Ascending aorta (tissue), 2 donors: Measurements from ENCODE around the gene ACSF3. TPM values are rescaled to one million over a fixed set of nuclear protein-coding genes. Genes with fewer than 3 reads are reported as not detected.

Source experiments
- DNase-seq, 2 donors: peaks; one replicate each; pipeline ENCODE4 v3.0.0-alpha.2; 2019; ENCODE audit warnings: low spot score in 2 of 2
- H3K27ac ChIP-seq, 2 donors: fragments of 200-600 bp; sonication (generic); one replicate each; pipeline ENCODE4 v1.5.1; 2016 to 2017; ENCODE audit warnings: mild to moderate bottlenecking in 1 of 2
- H3K27me3 ChIP-seq: fragments of 200-600 bp; sonication (generic); one replicate; pipeline ENCODE4 v1.5.1; 2017
- H3K36me3 ChIP-seq, 2 donors: fragments of 200-600 bp; sonication (generic); one replicate each; pipeline ENCODE4 v1.5.1; 2016
- H3K4me1 ChIP-seq, 2 donors: fragments of 200-600 bp; sonication (generic); one replicate each; pipeline ENCODE4 v1.5.1; 2016 to 2017; ENCODE audit warnings: mild to moderate bottlenecking in 1 of 2
- H3K4me3 ChIP-seq, 2 donors: fragments of 200-600 bp; sonication (generic); one replicate each; pipeline ENCODE4 v1.5.1; 2016 to 2017; ENCODE audit warnings: mild to moderate bottlenecking in 1 of 2
- H3K9me3 ChIP-seq, 2 donors: fragments of 200-600 bp; sonication (generic); one replicate each; pipeline ENCODE4 v1.5.1; 2016
- intact Hi-C: fragments of 100-400 bp; cut with DNase I; formaldehyde crosslinking; loops from one replicate; pipeline ENCODE4 v1.15.1; 2023
- total RNA-seq: library from RNA; depleted of rRNA; stranded (reverse); fragments of >200 nt; gene quantifications from one replicate; pipeline ENCODE4 v1.1.0, GENCODE V29; 2016
- TF ChIP-seq, protein P1 (sequence below), 3 experiments: fragments of 200-600 bp in 2 of 3; fragments of 450-650 bp in 1 of 3; sonication (generic) in 2 of 3; IDR thresholded peaks; one replicate each; pipeline ENCODE4 v1.5.1; 2016 to 2019; ENCODE audit warnings: antibody characterized with exemption in 3 of 3, mild to moderate bottlenecking in 1 of 3, moderate library complexity in 1 of 3

Gene ACSF3
- total RNA-seq, 1 donor from 2014 or later, result 5.2 TPM

DNA sequence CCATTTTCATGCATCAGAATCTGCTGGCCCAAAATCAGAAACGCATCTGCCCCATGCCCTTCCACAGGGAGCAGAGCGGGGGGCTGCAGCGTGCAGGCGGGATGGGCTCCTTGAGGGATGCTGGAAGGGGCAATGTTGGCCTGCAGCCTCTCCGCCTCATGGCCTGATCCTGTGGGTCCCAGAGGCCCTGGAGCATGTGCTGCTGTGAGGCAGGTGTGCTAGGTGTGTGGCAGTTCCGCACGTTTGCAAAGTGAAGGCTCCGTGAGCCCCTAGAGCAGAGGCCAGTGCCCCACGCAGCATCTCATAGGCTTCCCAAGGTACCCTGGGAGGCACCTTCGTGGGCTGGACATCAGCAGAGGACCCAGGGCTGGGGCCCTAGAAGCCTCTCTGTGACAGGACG lies 41.5 kb downstream of the ACSF3 start:
- no peak for DNase-seq
- Histone ChIP-seq H3K9me3 (no peaks in the 10 kb centered on the region), H3K4me3 (no peak overlapping the region), H3K4me1 (no peaks in the 10 kb centered on the region), H3K36me3 (peaks cover 39 to 53% of the 10 kb centered on the region in 2 donors), H3K27me3 (no peaks in the 10 kb centered on the region), H3K27ac (no peak overlapping the region)
- intact Hi-C loops, result no loop called here
- TF ChIP-seq, protein P1, sequence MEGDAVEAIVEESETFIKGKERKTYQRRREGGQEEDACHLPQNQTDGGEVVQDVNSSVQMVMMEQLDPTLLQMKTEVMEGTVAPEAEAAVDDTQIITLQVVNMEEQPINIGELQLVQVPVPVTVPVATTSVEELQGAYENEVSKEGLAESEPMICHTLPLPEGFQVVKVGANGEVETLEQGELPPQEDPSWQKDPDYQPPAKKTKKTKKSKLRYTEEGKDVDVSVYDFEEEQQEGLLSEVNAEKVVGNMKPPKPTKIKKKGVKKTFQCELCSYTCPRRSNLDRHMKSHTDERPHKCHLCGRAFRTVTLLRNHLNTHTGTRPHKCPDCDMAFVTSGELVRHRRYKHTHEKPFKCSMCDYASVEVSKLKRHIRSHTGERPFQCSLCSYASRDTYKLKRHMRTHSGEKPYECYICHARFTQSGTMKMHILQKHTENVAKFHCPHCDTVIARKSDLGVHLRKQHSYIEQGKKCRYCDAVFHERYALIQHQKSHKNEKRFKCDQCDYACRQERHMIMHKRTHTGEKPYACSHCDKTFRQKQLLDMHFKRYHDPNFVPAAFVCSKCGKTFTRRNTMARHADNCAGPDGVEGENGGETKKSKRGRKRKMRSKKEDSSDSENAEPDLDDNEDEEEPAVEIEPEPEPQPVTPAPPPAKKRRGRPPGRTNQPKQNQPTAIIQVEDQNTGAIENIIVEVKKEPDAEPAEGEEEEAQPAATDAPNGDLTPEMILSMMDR (IDR thresholded peaks at IDR 0.05), result no peak

DNA sequence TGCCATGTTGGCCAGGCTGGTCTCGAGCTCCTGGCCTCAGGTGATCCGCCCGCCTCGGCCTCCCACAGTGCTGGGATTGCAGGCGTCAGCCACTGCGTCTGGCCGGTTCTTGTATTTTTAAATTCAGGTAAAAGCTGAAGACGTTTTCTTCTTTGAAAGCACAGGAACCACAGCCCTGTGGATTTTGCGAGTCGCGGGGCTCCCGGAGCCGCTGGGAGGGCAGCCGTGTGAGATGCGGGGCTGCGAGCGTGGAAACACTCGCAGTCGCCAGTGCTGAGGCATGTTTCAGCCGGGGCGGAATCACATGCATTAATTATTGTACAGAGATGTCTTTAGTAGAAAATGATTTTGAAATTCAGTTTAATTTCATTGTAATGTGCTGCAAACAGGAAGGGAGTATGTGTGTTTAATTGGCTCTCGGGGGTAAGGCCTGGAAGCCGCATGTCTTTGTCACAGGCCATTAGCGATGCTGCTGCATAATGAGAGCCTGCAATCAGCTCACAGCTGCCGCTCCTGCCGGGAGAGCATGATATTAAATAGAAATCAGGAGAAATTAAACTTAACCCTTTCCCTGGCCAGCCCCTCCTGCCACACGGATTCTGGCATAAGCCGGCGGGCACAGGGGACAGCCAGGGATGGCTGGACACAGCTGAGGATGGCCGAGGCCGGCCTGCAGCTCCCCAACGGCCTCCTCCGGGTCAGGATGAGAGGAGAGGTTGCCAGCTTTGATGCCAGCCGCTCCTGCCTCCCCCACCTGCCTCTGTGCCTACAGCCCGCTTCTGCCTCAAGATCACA lies 42.5 kb downstream of the ACSF3 start:
- Histone ChIP-seq H3K4me1 (no peaks in the 10 kb centered on the region), H3K36me3 (peaks cover 42 to 63% of the 10 kb centered on the region in 2 donors), H3K4me3 (no peak overlapping the region), H3K9me3 (no peaks in the 10 kb centered on the region), H3K27me3 (no peaks in the 10 kb centered on the region), H3K27ac (no peak overlapping the region)
- TF ChIP-seq, protein P1 (IDR thresholded peaks at IDR 0.05), result no peak
- intact Hi-C loops, result no loop called here
- no peak for DNase-seq

DNA sequence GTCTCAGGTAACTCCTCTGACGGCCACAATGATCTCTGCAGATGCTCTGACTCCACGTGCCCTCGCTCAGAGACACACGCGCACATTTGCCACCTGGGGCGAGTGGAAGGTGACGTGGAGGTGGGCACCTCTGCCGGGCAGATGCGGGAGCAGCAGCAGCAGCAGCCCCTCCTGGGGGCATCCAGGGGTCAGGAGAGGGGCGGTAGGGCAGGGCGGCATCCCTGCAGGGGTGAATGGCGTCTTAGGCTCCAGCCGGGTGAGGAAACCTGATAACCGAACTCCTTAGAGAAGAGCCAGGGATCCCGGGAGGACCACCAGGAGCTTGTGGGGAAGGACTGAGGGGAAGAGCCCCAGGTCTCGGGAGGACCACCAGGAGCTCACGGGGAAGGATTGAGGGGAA lies 43.3 kb downstream of the ACSF3 start:
- intact Hi-C loops, result no loop called here
- TF ChIP-seq, protein P1 (IDR thresholded peaks at IDR 0.05), result no peak

DNA sequence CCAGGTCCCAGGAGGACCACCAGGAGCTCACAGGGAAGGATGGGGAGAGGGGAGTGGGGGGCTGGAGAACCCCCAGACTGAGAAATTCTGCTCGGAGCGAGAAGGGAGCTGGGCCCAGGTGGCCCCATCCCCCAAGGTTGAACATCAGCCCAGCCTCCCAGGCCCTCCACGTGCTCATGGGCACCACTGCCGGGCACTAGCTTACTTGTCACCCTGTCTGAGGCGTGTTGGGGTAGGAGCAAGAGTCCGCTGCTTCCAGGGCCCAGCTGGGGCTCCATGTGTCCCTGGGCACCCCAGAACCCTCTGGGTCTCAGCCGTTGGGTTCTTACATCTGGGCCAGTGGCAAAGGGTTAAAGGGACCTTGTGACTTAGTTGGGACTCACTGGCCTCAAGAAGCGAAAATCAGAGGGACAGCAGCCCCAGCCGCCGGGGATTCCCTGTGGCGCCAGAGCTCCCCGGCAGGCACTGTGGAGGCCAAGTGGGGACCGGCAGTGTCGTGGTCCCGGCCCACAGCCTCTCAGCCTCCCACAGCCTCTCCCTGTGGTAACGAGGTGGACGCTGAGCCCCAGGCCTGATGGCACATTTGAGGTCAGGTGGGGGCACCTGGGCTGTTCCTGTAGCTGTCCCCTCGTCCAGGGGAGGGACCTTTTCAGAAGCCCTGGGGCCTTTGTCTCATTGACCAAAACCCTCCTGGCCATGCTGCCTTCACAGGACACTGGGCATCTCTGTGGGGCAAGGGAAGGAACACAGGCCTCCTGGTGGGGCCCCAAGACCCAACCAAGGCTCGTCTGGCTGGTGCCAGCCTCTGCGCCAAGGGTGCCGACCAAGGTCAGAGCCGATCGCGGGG lies 44.2 kb downstream of the ACSF3 start:
- Histone ChIP-seq H3K9me3 (no peaks in the 10 kb centered on the region), H3K4me3 (no peak overlapping the region), H3K36me3 (peaks cover 47 to 60% of the 10 kb centered on the region in 2 donors), H3K27ac (no peak overlapping the region), H3K4me1 (no peaks in the 10 kb centered on the region), H3K27me3 (no peaks in the 10 kb centered on the region)
- intact Hi-C loops, result no loop called here
- DNase-seq, result no peak
- TF ChIP-seq, protein P1 (IDR thresholded peaks at IDR 0.05), result no peak

More for the DNA sequence above, 43.3 kb downstream of the ACSF3 start:
- no peaks in the 10 kb centered on the region for H3K9me3 ChIP-seq
- peaks cover 48 to 66% of the 10 kb centered on the region in 2 donors for H3K36me3 ChIP-seq
- no peak overlapping the region for H3K4me3 ChIP-seq
- no peaks in the 10 kb centered on the region for H3K27me3 ChIP-seq
- H3K27ac ChIP-seq, result no peak overlapping the region
- no peaks in the 10 kb centered on the region for H3K4me1 ChIP-seq
- no peak for DNase-seq

DNA sequence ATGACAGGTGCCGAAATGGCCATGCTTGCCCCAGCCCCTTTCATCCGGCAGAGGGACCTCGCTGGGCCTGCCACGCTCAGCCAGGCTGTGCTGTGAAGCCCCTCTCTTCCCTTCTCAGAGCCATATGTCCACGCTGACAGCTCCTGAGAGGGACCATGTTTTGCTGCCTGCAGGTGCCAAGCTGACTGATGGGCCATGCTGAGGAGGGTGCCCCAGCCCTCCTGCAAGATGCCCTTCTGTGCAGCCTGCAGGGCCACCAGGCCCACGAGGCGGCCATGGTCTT lies 44.8 kb downstream of the ACSF3 start:
- Histone ChIP-seq H3K27me3 (no peaks in the 10 kb centered on the region), H3K36me3 (peaks cover 42 to 60% of the 10 kb centered on the region in 2 donors), H3K4me3 (no peak overlapping the region), H3K4me1 (no peaks in the 10 kb centered on the region), H3K27ac (no peak overlapping the region), H3K9me3 (no peaks in the 10 kb centered on the region)
- intact Hi-C loops, result no loop called here
- DNase-seq, result no peak
- TF ChIP-seq, protein P1 (IDR thresholded peaks at IDR 0.05), result no peak
